ENCODE data around the gene UTS2. TPM values are rescaled to one million over a fixed set of nuclear protein-coding genes. Genes with fewer than 3 reads are reported as not detected.

Gene UTS2, protein sequence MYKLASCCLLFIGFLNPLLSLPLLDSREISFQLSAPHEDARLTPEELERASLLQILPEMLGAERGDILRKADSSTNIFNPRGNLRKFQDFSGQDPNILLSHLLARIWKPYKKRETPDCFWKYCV
- not detected in 2 replicates for total RNA-seq

DNA sequence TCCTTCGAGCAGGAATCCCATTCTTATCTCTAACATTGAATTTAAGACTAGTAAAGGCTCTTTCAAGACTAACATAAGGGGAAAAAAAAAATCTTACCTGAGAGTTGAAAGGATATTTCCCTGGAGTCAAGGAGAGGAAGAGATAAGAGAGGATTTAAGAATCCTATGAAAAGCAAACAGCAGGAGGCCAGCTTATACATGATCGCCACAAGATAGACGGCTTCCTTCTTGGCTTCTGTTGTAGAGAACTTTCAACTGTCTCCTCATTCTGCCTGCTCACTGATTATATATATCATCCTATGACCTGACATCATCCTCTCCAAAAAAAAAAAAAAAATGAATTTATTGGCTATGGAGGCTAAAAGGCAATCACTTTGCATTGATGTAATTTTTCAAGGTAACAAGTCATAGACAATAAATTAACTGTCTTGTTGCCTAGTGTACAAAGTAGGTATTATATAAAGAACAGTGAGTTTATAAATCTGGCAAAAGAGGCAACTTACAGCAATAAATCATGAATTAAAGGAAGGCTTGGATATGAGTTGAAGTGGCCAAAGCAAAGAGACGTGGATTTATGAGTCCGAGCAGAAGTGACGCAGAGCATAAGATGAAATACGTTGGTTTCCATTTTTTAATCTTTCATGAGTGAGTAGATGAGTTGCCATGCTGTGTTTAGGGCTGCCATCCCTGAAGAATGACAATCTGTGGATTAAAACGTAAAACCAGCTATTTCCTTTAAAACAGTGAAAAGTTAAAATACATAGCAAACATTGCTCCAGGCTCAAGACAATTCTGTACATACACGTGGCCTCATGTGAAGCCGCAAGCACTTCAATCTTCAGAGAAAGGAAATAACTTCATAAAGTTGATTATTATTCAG is at the start of gene UTS2:
UTS2 (minus strand) TSS at position 262 of the 880 bp plus-strand sequence; CDS start at position 200, 62 bp downstream.

Other genes starting within 250 kb of the UTS2 start
- gene VAMP3, start 81.8 kb downstream of the UTS2 start, total RNA-seq = 84.5 and 122 TPM in 2 replicates
- gene PER3, start 68.8 kb downstream of the UTS2 start, total RNA-seq = 1.9 and 5.0 TPM in 2 replicates
- gene TNFRSF9, start 87.8 kb upstream of the UTS2 start, total RNA-seq = 0.16 and 3.5 TPM in 2 replicates
- gene PARK7, start 108.6 kb upstream of the UTS2 start, total RNA-seq = 229 and 268 TPM in 2 replicates
- 8.3 and 44.5 TPM in 2 replicates for gene ERRFI1, start 173.2 kb upstream of the UTS2 start, total RNA-seq

Measured in bladder microvascular endothelial cell (primary cell).